GM23338 (cell line): Measurements from ENCODE around the gene FSIP1. TPM values are rescaled to one million over a fixed set of nuclear protein-coding genes. Genes with fewer than 3 reads are reported as not detected.

Experiments
- ATAC-seq: fragments of 200-7000 bp; cut with Tn5 transposase; 3 replicates; pipeline ENCODE4 v1.9.1; 2020
- DNase-seq: peaks from one replicate; pipeline ENCODE4 v3.0.0-alpha.2; 2015; ENCODE audit warnings: low spot score
- H2AFZ ChIP-seq: fragments of 200-600 bp; sonication (generic); 2 replicates; pipeline ENCODE4 v1.8.0; 2016; ENCODE audit warnings: antibody characterized with exemption, mild to moderate bottlenecking, moderate library complexity
- H3F3A ChIP-seq: fragments of 200-600 bp; sonication (generic); replicated peaks from 2 replicates; pipeline ENCODE4 v1.8.0; 2017; ENCODE audit warnings: antibody characterized with exemption, mixed run types, low read depth
- H3K27ac ChIP-seq: fragments of 200-600 bp; sonication (generic); 2 replicates; pipeline ENCODE4 v1.6.1; 2016; ENCODE audit warnings: low read depth
- H3K27me3 ChIP-seq: fragments of 200-600 bp; sonication (generic); 2 replicates; pipeline ENCODE4 v1.8.0; 2016; ENCODE audit warnings: mild to moderate bottlenecking, mixed run types, moderate library complexity; ENCODE audit not compliant: insufficient read depth
- H3K36me3 ChIP-seq: fragments of 200-600 bp; sonication (generic); 2 replicates; pipeline ENCODE4 v1.8.0; 2016; ENCODE audit warnings: mild to moderate bottlenecking; ENCODE audit not compliant: insufficient read depth
- H3K4me1 ChIP-seq: fragments of 200-600 bp; sonication (generic); 2 replicates; pipeline ENCODE4 v1.8.0; 2016; ENCODE audit warnings: mild to moderate bottlenecking, moderate library complexity; ENCODE audit not compliant: insufficient read depth
- H3K4me2 ChIP-seq: fragments of 200-600 bp; sonication (generic); 2 replicates; pipeline ENCODE4 v1.7.1; 2017; ENCODE audit warnings: mixed run types
- H3K4me3 ChIP-seq: fragments of 200-600 bp; sonication (generic); 2 replicates; pipeline ENCODE4 v1.6.1; 2016; ENCODE audit warnings: mixed run types
- H3K79me2 ChIP-seq: fragments of 200-600 bp; sonication (generic); replicated peaks from 2 replicates; pipeline ENCODE4 v1.8.0; 2017; ENCODE audit warnings: mild to moderate bottlenecking; ENCODE audit not compliant: insufficient read depth
- H3K9me2 ChIP-seq: fragments of 200-600 bp; sonication (generic); 2 replicates; pipeline ENCODE4 v1.8.0; 2017; ENCODE audit not compliant: insufficient read depth
- H4K20me1 ChIP-seq: fragments of 200-600 bp; sonication (generic); replicated peaks from 2 replicates; pipeline ENCODE4 v1.8.0; 2017; ENCODE audit warnings: mild to moderate bottlenecking; ENCODE audit not compliant: insufficient read depth
- H3K27ac Mint-ChIP-seq: 2 replicates; pipeline ENCODE4 v1.8.0; 2020; ENCODE audit warnings: inconsistent platforms, mild to moderate bottlenecking, moderate library complexity, mixed read lengths
- H3K27me3 Mint-ChIP-seq: 3 replicates; pipeline ENCODE4 v1.8.0; 2022; ENCODE audit warnings: low read depth, mild to moderate bottlenecking, moderate library complexity, mixed read lengths, inconsistent platforms; ENCODE audit not compliant: insufficient read depth, poor library complexity
- H3K36me3 Mint-ChIP-seq: 3 replicates; pipeline ENCODE4 v1.8.0; 2021; ENCODE audit warnings: low read depth, mild to moderate bottlenecking, inconsistent platforms, moderate library complexity, mixed read lengths
- H3K4me1 Mint-ChIP-seq: 3 replicates; pipeline ENCODE4 v1.8.0; 2020; ENCODE audit warnings: mild to moderate bottlenecking, inconsistent platforms, mixed read lengths
- H3K4me3 Mint-ChIP-seq: 3 replicates; pipeline ENCODE4 v1.8.0; 2021; ENCODE audit warnings: moderate library complexity, mild to moderate bottlenecking, inconsistent platforms, mixed read lengths
- H3K9me3 Mint-ChIP-seq: 3 replicates; pipeline ENCODE4 v1.8.0; 2020; ENCODE audit warnings: moderate library complexity, mild to moderate bottlenecking, inconsistent platforms, mixed read lengths
- CREB1 ChIP-seq: fragments of 250-450 bp; sonication (Bioruptor Pico); IDR thresholded peaks from 2 replicates; pipeline ENCODE4 v1.5.0; 2020; ENCODE audit warnings: low read depth, mild to moderate bottlenecking, moderate library complexity
- ETS1 ChIP-seq: IDR thresholded peaks from 2 replicates; pipeline ENCODE4 v1.6.1; 2016; ENCODE audit warnings: antibody characterized with exemption
- EZH2phosphoT487 ChIP-seq: fragments of 200-600 bp; sonication (generic); IDR thresholded peaks from one replicate; pipeline ENCODE4 v1.8.1; 2018; ENCODE audit warnings: antibody characterized with exemption; ENCODE audit not compliant: unreplicated experiment
- NANOG ChIP-seq: IDR thresholded peaks from 2 replicates; pipeline ENCODE4 v1.6.1; 2016; ENCODE audit warnings: antibody characterized with exemption, borderline replicate concordance
- POLR2AphosphoS5 ChIP-seq: IDR thresholded peaks from 2 replicates; pipeline ENCODE4 v1.6.1; 2016; ENCODE audit warnings: antibody characterized with exemption, low read depth
- ZNF114 ChIP-seq: fragments of 250-450 bp; sonication (Bioruptor Pico); IDR thresholded peaks from 2 replicates; pipeline ENCODE4 v1.5.0; 2020; ENCODE audit warnings: mild to moderate bottlenecking, moderate library complexity
- ZNF331 ChIP-seq: fragments of 250-450 bp; sonication (Bioruptor Pico); IDR thresholded peaks from 2 replicates; pipeline ENCODE4 v1.5.0; 2020; ENCODE audit warnings: low read depth, mild to moderate bottlenecking, moderate library complexity
- ZNF462 ChIP-seq: fragments of 250-450 bp; sonication (Bioruptor Pico); IDR thresholded peaks from 2 replicates; pipeline ENCODE4 v1.5.0; 2020; ENCODE audit warnings: mild to moderate bottlenecking, moderate library complexity
- polyA plus RNA-seq: library from polyadenylated mRNA; unstranded; fragments of >200 nt; fragmentation: Nextera tagmentation; extraction: Ambion mirVana; gene quantifications from 2 replicates; pipeline ENCODE4 v1.2.1, GENCODE V29; 2016
- total RNA-seq: library from RNA; depleted of rRNA; stranded (reverse); fragments of >200 nt; shearing (Covaris generic); gene quantifications from 2 replicates; pipeline ENCODE4 v1.2.3, GENCODE V29; 2014
- TF ChIP-seq, protein P1 (sequence below), 2 experiments: fragments of 200-600 bp in 1 of 2; sonication (generic) in 1 of 2; conservative IDR thresholded peaks; 2 replicates each; pipeline versions ENCODE4 v1.5.1 to v1.6.1; 2016 to 2017; ENCODE audit warnings: antibody characterized with exemption in 2 of 2, low read depth in 2 of 2, mild to moderate bottlenecking in 2 of 2, moderate library complexity in 1 of 2
- TF ChIP-seq, protein P2 (sequence below): IDR thresholded peaks from one replicate; pipeline ENCODE4 v1.6.1; 2018; ENCODE audit warnings: antibody characterized with exemption; ENCODE audit not compliant: unreplicated experiment

Gene FSIP1
- total and polyA plus RNA-seq, 2 experiments from 2014 or later, result 0.92 to 2.1 TPM

- no peak for TF ChIP-seq CREB1 (CRISPR knock-in tag)
Observed at GRCh38 chr15:39584662-39585388, 197.8 kb downstream of the FSIP1 start (continued).

- Histone ChIP-seq H3K4me2 (no peak overlapping the region), H3K9me2 (no peaks in the 10 kb centered on the region), H2AFZ (no peak overlapping the region), H3K4me3 (no peak overlapping the region), H3K27ac (no peak overlapping the region), H3K4me1 (peaks cover 10% of the 10 kb centered on the region), H3K79me2 (peaks cover 20% of the 10 kb centered on the region), H3F3A (0 out of 2 replicates have a peak, but pooled peaks cover 3% of the 10 kb centered on the region), H4K20me1 (peaks cover 8% of the 10 kb centered on the region), H3K27me3 (no peaks in the 10 kb centered on the region; the same call in 1 of the 2 replicates), H3K36me3 (peaks cover 63% of the 10 kb centered on the region)
- DNase-seq (no peak), ATAC-seq (no peak)
- H3K4me3 Mint-ChIP-seq, result no peak overlapping the region
- H3K36me3 Mint-ChIP-seq, result peaks cover 82% of the 10 kb centered on the region
- H3K9me3 Mint-ChIP-seq, result no peaks in the 10 kb centered on the region
- TF ChIP-seq POLR2AphosphoS5 (no peak), ETS1 (no peak), ZNF114 (CRISPR knock-in tag) (no peak), ZNF462 (no peak), NANOG (no peak), EZH2phosphoT487 (no peak), ZNF331 (no peak)
- TF ChIP-seq, protein P1, sequence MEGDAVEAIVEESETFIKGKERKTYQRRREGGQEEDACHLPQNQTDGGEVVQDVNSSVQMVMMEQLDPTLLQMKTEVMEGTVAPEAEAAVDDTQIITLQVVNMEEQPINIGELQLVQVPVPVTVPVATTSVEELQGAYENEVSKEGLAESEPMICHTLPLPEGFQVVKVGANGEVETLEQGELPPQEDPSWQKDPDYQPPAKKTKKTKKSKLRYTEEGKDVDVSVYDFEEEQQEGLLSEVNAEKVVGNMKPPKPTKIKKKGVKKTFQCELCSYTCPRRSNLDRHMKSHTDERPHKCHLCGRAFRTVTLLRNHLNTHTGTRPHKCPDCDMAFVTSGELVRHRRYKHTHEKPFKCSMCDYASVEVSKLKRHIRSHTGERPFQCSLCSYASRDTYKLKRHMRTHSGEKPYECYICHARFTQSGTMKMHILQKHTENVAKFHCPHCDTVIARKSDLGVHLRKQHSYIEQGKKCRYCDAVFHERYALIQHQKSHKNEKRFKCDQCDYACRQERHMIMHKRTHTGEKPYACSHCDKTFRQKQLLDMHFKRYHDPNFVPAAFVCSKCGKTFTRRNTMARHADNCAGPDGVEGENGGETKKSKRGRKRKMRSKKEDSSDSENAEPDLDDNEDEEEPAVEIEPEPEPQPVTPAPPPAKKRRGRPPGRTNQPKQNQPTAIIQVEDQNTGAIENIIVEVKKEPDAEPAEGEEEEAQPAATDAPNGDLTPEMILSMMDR (conservative IDR thresholded peaks at IDR 0.05; ENCODE audit: low read depth in 2 of 2), result no peak
- TF ChIP-seq, protein P2, sequence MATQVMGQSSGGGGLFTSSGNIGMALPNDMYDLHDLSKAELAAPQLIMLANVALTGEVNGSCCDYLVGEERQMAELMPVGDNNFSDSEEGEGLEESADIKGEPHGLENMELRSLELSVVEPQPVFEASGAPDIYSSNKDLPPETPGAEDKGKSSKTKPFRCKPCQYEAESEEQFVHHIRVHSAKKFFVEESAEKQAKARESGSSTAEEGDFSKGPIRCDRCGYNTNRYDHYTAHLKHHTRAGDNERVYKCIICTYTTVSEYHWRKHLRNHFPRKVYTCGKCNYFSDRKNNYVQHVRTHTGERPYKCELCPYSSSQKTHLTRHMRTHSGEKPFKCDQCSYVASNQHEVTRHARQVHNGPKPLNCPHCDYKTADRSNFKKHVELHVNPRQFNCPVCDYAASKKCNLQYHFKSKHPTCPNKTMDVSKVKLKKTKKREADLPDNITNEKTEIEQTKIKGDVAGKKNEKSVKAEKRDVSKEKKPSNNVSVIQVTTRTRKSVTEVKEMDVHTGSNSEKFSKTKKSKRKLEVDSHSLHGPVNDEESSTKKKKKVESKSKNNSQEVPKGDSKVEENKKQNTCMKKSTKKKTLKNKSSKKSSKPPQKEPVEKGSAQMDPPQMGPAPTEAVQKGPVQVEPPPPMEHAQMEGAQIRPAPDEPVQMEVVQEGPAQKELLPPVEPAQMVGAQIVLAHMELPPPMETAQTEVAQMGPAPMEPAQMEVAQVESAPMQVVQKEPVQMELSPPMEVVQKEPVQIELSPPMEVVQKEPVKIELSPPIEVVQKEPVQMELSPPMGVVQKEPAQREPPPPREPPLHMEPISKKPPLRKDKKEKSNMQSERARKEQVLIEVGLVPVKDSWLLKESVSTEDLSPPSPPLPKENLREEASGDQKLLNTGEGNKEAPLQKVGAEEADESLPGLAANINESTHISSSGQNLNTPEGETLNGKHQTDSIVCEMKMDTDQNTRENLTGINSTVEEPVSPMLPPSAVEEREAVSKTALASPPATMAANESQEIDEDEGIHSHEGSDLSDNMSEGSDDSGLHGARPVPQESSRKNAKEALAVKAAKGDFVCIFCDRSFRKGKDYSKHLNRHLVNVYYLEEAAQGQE, result no peak
- peaks cover 14% of the 10 kb centered on the region for H3K27me3 Mint-ChIP-seq
- peaks cover 25% of the 10 kb centered on the region for H3K4me1 Mint-ChIP-seq
- H3K27ac Mint-ChIP-seq, result no peak overlapping the region
Observed at GRCh38 chr15:39584266-39584659, 198.4 kb downstream of the FSIP1 start.
